G401 (cell line): ENCODE data around the gene CMIP. TPM values are rescaled to one million over a fixed set of nuclear protein-coding genes. Genes with fewer than 3 reads are reported as not detected.
"Not testable (repeated sequence)": the region's sequence is repeated elsewhere in the genome, so short reads cannot be mapped to it uniquely, and the experiment has no call there.

Source experiments
- DNase-seq: peaks from one replicate; pipeline ENCODE4 v3.0.0-alpha.2; 2015; ENCODE audit warnings: low spot score
- in situ Hi-C: cut with HindIII; loops from 2 replicates; pipeline ENCODE4 v1.10.0; 2016; ENCODE audit warnings: low sequenced_read_pairs, mixed read lengths
- total RNA-seq: library from RNA; depleted of rRNA; stranded (reverse); fragments of >200 nt; shearing (Covaris generic); gene quantifications from 2 replicates; pipeline ENCODE4 v1.2.3, GENCODE V29; 2014

CMIP gene
- total RNA-seq, 1 experiment from 2014 or later: 8.6 TPM

DNA sequence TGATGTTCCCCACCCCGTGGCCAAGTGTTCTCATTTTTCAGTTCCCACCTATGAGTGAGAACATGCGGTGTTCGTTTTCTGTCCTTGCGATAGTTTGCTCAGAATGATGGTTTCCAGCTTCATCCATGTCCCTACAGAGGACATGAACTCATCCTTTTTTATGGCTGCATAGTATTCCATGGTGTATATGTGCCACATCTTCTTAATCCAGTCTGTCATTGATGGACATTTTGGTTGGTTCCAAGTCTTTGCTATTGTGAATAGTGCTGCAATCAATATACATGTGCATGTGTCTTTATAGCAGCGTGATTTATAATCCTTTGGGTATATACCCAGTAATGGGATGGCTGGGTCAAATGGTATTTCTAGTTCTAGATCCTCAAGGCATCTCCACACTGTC lies 244.2 kb downstream of the CMIP start:
- in situ Hi-C loops, DNase-seq: not testable (repeated sequence)

DNA sequence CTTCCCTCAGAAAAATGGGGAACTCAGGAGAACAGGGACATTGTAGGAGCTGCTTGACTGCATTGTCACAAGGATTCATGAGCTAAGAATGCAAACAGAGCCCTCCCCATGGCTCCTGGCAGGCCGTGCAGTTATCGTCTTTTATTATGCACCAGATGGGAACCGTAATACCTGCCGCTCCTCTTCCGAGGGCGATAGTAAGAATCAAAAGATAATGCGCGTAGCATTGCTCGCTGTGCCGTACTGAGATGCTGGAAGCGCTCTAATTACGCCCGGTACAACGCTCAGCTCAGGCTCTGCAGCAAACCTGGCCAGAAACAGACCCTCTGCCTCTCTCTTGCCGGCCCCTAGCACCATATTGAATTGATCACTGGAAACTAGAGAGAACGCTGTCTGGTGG lies 247.4 kb downstream of the CMIP start:
- in situ Hi-C loops: no loop called here
- DNase-seq: no peak

DNA sequence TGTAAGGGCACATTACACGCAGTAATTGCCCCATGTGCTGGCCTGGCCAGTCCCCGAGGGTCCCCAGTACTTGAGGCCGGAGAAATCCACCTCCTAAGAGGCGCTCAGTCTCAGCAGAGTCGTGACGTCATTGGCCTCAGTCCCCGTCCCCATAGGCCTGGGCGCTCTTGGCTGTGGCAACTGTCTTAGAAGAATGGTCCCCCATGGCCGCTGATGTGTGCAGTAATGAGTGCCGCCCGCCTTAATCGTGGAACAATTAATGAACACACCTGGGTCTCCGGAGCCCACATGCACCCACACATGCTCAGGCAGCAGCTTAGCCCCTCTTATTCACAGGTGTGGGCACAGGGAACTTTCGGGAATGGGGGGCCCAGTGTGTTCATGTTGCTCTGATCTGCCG lies 248.0 kb downstream of the CMIP start:
- in situ Hi-C loops: no loop called here

DNA sequence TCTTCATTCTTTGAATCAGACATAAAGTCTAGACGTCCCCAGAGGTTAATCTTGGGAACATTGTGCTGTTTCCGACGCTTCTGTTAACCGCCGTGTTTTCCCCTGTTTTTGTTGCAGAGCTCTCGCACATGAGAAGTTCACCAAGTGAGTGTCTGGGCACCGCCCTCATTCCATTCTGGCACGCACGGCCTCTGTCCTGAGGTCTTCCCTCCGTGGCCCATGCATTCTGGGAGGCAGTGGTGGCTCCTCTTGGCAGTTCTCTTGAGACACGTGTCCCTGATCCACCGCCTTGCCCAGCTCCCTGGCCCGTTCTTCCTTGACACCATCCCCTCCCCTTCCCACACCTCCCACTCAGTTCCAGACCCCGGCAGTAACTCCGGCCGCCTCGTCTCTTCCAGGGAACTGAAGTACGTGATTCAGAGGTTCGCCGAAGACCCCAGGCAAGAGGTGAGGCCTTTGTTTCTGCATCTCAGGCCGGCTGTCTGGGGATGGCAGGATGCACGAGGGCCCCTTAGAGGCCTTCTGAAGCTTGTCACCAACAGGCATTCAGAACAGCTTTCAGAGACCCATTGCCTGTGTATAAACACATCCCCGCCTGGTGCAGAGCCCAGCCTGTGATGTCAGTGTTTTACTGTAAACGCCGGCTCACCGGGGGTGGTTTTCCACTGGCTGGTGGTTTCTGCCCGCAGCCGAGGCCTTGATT lies 248.6 kb downstream of the CMIP start:
- in situ Hi-C loops: no loop called here

More for the DNA sequence above, 248.0 kb downstream of the CMIP start:
- DNase-seq: no peak

DNA sequence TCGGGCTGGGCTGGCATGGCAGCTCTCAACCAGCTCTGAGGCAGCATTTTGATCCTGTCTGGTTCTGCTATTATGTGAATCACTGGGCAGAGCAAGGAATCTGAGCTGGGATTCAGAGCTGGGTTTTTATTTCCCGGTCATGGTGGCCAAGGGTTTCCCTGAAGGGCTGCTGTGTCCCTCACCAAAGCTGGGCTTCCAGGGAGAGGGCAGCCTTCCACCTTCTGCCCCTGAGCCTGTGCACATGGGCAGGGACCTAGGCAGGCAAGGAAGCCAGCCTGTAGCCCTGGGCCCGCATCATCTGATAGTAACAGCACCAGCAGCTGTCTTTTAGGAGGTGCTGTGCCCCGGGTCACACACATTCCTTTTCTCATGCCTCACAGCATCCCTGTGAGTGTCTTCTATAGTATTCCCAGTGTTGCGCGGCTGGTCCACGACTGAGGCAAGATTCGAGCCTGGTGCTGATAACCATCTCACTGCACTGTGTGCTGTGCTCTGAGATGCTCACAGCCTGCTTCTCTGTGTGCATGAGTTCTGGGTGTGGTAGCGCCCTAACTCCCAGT lies 249.2 kb downstream of the CMIP start:
- no peak for DNase-seq
- in situ Hi-C loops: no loop called here

More for the DNA sequence above, 248.6 kb downstream of the CMIP start:
- no peak for DNase-seq

DNA sequence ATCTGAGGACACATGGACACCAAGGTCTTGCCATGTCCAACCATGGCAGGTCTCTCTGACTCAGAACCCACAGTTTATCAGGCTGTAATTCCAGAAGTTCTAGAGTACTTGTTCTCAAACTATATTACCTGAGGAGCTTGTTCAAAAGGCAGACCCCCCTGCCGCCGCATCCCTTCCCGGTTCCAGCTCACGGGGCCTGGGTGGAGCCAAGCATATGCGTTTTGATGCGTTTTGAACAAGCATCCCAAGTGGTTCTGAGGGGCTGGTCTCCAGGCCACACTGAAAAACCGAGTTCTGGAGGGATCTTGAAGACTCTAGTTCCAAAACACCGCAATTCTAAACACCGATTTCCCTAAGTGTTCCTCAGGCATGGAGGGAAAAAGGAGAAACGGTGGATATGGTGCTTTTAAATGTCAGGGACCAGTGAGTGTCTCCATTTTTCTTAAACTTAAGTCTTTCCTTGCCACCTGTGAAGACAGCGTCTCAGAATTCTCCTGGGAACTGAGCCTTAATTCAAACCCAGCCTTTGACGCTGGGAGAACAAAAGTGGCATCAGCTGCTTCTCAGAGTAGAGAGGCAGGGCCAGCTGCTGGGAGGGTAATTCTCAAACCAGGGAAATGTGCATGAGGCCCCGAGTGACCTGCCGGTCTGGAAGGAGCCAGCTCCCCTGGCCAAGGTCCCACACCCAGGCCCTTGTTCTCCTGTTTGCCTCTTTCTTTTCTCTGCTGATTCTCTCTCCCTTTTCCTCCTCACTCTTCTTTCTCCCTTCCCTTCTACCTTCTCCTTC lies 250.1 kb downstream of the CMIP start:
- in situ Hi-C loops: no loop called here
- no peak for DNase-seq

DNA sequence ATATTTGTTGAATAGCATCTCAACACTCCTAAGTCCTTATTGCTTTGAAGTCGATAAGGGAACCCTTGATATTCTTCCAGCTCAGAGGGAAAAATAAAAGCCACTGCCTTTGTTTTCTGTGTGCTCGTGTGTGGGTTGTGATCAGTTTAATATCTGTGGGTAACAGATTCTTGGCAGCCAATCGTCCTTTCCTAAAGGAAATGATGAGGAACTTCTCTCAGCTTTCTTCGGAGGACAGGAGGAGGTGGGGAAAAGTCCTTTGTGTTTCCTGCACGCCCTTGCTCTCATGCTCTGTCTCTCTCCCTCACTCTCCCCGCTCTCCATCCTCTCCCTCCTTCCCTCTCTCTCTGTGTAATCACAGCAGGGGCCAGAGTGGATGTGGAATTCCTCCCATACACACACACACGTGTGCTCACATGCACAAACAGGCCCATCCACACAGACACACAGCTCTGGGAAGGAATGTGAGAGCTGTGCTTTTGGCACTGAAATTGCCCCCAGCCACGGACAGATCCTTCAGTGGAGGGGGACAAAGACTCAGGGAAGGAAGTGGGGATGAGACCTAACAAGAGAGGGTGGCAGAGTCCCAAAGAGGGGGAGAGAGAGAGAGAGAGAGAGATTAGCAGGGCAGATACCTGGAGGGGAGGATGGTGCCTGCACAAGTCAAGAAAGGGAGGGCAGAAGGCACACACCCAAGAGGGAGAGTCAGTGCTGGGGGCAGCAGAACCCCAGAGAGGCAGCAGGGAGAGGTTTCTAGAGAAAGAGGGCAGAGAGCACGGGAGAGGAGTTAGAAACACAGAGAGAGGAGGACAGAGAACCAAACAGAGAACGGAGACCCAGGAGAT lies 250.9 kb downstream of the CMIP start:
- no peak for DNase-seq
- in situ Hi-C loops: no loop called here

DNA sequence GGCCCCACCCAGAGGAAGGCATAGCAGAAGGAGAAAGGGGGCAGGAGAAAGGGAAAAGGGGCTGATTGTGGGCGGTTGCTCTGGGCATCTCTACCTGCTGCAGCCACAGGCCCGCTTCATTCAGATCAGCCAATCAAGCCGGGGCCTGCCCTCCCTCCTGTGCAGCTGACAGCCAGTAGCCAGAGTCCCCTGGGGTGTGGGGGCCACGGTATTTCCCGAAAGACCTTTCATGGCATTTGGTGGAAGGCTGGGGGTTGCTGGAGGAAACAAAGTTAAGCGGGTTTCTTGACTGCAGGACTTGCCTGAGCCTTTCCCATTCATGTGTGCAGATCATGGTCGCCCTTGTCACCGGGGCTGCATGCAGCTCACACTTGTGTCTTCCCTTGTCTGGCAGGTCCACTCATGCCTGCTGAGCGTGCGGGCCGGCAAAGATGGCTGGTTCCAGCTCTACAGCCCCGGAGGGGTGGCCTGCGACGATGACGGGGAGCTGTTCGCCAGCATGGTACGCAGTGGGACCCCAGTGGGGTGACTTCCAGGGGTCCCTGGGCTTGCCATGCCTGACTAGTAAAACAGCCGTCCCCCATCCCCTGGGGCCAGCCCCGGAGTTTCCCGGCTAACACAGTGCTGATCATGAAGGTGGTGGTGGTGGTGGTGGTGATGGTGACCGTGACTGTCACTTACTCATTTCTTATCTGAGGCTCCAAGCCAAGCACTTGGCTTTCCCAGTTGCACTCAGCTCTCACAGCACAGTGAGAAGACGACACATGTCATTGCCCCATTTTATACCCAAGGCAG lies 251.8 kb downstream of the CMIP start:
- in situ Hi-C loops: no loop called here
- DNase-seq: no peak

DNA sequence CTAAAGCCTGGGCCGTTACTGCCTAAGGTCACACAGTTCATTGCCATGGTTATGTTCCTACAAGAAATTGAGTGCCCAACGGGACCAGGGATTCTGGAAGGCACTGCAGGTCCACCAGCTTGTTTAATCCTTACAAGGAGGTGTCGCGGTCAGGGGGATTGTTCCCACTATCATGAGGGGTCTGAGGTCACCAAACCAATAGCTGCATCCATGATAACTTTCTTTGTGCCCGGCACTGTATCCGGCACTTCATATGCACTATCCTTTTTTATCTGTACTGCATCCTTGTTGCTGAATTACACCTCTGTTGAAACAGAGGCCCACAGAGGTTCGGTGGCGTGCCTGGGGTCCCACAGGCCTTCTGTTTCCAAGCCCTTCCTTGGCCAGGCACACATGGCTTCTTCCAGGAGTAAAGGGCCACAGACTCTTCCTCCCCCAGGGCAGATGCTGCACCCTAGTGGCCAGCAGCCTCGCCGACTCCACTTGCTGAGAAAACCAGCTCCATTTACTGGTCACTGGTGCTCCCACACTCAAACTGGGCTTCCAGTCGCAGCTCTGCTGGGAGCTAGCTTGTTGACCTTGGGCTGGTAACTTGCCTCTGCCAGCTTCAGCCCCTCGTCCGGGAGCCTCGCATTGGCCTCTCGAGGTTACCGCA lies 252.5 kb downstream of the CMIP start:
- in situ Hi-C loops: no loop called here
- DNase-seq: peak; percentile 23

DNA sequence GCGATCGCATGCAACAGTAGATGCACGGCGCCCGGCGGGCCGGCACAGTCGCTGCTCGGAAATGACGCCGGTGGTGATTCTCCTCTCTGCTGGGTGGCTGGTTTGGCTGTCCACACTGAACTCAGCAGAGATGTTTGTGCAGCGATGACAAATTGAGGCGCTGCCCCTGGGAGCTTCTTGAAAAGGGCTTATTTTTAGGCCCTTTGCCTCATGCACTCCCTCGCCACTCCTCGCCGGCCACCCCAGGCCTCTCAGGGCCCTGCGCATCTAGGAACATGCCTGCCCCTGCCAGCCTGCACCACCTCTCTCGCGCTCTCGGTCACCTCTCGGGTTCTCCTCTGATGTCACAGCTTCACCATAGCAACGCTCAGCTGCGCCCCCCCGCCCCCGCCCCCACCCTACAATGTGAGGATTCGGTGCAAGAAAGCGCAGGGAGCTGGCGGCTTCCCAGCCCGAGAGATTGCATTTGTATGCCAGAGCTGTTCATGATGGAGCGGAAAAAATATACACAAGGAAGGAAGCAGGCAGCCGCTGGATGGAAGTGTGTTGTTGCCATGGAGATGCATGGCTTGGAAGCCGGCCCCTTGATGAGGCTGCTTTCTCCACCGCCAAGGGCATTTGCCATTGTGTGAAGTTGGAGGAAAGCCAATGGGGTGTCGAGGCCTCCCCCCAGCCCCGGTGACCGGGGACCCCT lies 253.2 kb downstream of the CMIP start:
- peak; percentile 10 for DNase-seq
- in situ Hi-C loops: no loop called here

DNA sequence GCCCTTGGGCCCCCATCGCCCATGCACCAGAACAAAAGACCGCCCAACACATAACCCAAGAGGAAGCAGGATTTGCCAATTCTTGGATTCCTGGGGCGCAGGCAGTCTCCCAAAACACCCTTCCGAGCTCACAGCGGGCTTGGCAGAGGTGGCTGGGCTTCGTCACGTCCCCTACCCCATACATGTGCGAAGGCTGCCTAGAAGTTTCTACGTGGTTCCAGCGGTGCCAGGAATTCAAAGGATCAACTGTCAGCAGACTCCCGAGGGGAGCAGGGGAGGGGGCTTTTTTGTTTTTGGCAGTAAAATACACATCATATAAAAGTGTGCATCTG lies 253.7 kb downstream of the CMIP start:
- no peak for DNase-seq
- in situ Hi-C loops: no loop called here

DNA sequence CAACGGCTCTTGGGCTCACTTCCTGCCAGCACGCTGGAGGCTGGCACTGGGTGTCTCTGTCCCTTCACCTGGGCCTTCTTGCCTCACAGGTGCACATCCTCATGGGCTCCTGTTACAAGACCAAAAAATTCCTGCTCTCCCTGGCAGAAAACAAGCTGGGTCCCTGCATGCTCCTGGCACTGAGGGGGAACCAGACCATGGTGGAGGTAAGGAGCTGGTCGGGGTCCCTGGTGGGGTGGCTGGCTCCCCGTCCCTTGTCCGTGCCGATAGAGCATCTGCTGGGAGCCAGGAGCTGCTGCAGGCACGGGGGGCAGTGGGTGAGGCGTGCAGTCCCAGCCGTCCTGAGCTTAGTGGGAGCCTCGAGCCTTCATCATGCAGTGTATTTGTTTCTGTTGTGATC lies 255.0 kb downstream of the CMIP start:
- DNase-seq: no peak
- in situ Hi-C loops: no loop called here

DNA sequence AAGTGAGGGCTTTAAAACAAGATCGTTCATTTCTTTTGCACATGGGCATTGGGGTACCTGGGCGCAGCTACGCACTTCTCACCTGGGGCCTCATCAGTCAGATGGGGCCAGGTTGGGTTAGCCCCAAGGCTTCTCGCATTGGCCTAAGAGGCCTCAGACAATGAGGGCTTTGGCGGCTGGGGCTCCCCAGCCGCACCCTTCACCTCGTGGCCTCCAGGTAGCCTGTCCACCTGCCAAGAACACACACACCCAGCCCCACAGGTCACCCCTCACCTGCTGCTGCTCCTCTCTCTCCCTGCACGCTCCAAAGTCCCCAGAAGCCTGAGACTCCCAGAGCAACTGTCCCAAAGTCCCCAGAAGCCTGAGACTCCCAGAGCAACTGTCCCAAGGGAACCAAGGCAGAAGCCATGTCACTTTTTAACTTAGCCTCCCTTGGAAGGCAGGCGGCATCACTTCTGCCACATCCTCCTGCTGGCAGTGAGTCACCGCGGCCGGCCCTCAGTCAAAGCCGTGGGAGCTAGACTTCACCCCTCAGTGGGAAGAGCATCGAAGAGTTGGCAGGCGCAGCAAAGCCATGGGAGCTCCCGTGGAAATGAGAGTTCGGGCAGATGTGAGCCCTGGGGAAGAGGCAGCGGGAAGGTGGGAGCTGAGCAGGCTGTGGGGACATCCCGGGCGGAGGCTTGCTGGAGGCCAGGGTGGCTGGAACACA lies 255.6 kb downstream of the CMIP start:
- no peak for DNase-seq

DNA sequence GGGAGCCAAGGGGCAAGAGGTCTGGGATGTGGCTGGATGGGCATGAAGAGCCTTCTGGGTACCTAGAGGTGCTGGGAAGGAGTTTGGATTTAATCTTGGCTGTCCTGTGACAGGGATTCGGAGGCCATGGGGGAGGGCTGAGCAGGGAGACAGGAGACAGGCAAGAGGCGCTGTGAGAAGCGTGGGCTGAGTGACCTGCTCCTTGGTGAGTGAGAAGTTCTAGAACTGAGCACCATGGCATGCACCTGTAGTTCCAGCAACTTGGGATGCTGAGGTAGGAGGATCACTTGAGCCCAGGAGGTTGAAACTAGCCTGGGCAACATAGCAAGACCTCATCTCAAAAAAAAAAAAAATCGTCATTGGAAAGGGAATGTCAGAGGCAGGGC lies 256.2 kb downstream of the CMIP start:
- in situ Hi-C loops: no loop called here
- no peak for DNase-seq

More for the DNA sequence above, 255.6 kb downstream of the CMIP start:
- in situ Hi-C loops: no loop called here

DNA sequence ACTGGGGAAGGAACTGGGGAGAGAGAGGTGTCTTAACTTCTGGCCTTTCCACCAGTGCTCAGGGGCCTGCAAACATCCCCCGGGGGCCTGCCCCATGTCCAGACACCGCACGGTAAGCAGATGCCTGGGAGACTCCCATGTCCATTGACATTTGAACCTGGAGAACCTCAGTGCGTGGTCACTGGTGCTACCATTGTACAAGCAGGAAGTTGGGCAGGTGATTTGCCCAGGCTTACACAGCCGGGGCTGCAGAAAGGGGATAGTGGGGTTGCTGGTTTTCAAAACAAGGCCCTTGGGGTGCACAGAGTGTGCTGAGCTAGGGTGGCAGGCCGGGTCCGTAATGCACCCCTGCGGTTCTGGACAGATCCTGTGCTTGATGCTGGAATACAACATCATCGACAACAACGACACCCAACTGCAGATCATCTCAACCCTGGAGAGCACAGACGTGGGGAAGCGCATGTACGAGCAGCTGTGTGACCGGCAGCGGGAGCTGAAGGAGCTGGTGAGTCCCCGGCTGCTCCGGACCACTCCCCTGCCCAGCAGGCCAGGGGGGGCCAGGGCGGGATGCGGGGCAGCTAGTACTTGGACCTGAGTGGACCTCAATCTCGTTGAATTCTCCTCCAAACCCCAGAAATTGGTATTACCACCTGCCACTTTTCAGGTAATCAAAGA lies 256.8 kb downstream of the CMIP start:
- DNase-seq: no peak
- in situ Hi-C loops: no loop called here

DNA sequence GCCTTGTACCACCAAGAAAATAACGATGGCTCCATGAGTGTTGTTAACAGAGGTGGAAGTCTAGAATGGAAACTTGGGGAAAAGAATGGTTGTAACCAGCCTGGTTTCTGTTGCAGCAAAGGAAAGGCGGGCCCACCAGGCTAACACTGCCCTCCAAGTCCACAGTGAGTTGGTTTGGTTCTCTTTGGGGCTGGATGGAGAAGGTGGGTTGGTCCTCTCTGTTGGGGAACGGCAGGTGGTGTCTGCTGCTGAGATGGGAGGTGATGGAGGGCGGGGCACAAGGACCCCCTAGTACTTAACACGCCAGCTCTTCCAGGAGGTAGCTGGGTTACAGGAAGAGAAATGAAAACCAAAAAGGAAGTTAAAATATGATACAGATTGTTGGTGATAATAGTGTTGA lies 257.9 kb downstream of the CMIP start:
- DNase-seq: no peak
- in situ Hi-C loops: no loop called here
